ENCODE data around the gene CDYL.

GRCh38 chr6:4794140-4794707 lies 18.0 kb downstream of the CDYL start:
- TF ChIP-seq POLR2A (IDR thresholded peaks at IDR 0.05; ENCODE audit: low read depth, low read length) (no peak), TAF1 (IDR thresholded peaks at IDR 0.05; ENCODE audit: borderline replicate concordance, low read depth, low read length) (no peak)
